Choroid plexus epithelial cell (primary cell): Measurements from ENCODE around the gene MCF2L2.

Experiments used
- DNase-seq: peaks from one replicate; pipeline ENCODE4 v3.0.0-alpha.2; 2010; ENCODE audit warnings: low read depth
- H3K4me3 ChIP-seq: 2 replicates; pipeline ENCODE4 v1.5.1; 2011; ENCODE audit warnings: low read depth, mild to moderate bottlenecking, control low read depth, low read length, moderate library complexity
- TF ChIP-seq, protein P1 (sequence below): conservative IDR thresholded peaks from 2 replicates; pipeline ENCODE4 v1.5.1; 2011; ENCODE audit warnings: low read depth, mild to moderate bottlenecking, control low read depth, inconsistent platforms, low read length, moderate library complexity

MCF2L2 gene

GRCh38 chr3:183328823-183329222 lies 99.6 kb downstream of the MCF2L2 start:
- peak; percentile 48 for DNase-seq
- TF ChIP-seq, protein P1, sequence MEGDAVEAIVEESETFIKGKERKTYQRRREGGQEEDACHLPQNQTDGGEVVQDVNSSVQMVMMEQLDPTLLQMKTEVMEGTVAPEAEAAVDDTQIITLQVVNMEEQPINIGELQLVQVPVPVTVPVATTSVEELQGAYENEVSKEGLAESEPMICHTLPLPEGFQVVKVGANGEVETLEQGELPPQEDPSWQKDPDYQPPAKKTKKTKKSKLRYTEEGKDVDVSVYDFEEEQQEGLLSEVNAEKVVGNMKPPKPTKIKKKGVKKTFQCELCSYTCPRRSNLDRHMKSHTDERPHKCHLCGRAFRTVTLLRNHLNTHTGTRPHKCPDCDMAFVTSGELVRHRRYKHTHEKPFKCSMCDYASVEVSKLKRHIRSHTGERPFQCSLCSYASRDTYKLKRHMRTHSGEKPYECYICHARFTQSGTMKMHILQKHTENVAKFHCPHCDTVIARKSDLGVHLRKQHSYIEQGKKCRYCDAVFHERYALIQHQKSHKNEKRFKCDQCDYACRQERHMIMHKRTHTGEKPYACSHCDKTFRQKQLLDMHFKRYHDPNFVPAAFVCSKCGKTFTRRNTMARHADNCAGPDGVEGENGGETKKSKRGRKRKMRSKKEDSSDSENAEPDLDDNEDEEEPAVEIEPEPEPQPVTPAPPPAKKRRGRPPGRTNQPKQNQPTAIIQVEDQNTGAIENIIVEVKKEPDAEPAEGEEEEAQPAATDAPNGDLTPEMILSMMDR = no peak
- no peak overlapping the region for H3K4me3 ChIP-seq

- TF ChIP-seq, protein P1 = no peak
- no peak overlapping the region for H3K4me3 ChIP-seq
- no peak for DNase-seq
These were observed 100.3 kb downstream of the MCF2L2 start for GRCh38 chr3:183328164-183328563.

- TF ChIP-seq, protein P1 = no peak
- no peak for DNase-seq
- H3K4me3 ChIP-seq = no peak overlapping the region
These were observed 101.1 kb downstream of the MCF2L2 start for GRCh38 chr3:183327343-183327742.

GRCh38 chr3:183324083-183324482 lies 104.3 kb downstream of the MCF2L2 start:
- DNase-seq = no peak
- TF ChIP-seq, protein P1 = no peak
- H3K4me3 ChIP-seq = no peak overlapping the region

DNA sequence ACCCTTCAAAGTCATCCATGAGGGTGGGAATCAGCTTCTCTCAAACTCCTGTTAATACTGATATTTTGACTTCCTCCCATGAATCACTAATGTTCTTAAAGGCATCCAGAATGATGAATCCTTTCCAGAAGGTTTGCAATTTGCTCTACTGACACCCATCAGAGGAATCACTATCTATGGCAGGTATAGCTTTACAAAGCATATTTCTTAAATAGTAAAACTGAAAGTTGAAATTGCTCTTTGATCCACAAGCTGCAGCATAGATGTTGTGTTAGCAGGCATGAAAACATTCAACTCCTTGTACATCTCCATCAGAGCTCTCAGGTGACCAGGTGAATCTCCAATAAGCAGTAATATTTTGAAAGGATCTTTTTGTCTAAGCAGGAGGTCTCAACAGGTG lies 109.0 kb downstream of the MCF2L2 start:
- TF ChIP-seq, protein P1 = no peak
- no peak overlapping the region for H3K4me3 ChIP-seq
- no peak for DNase-seq

DNA sequence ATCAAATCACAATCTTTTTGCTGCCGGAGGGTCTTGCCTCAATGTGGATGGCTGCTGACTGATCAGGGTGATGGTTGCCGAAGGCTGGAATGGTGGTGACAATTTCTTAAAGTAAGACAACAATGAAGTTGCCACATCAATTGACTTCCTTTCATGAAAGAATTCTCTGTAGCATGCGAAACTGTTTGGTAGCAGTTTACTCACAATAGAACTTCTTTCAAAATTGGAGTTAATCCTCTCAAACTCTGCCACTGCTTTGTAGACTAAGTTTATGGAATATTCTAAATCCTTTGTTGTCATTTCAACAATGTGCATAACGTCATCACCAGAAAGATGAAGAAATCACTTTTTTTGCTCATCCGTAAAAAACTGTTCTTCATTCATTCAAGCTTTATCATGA lies 109.5 kb downstream of the MCF2L2 start:
- H3K4me3 ChIP-seq = no peak overlapping the region
- peak; percentile 17 for DNase-seq
- TF ChIP-seq, protein P1 = no peak
